A549 (cell line): ENCODE measurements around the gene BEND7. TPM values are rescaled to one million over a fixed set of nuclear protein-coding genes. Genes with fewer than 3 reads are reported as not detected.
A peak's percentile ranks its signal among the peaks of the same experiment; 100 is the strongest.
"Not testable (repeated sequence)": the region's sequence is repeated elsewhere in the genome, so short reads cannot be mapped to it uniquely, and the experiment has no call there.

Experiments used
- ATAC-seq, 2 experiments: fragments of 200-7000 bp in 1 of 2; fragments of >200 bp in 1 of 2; cut with Nextera tagmentation in 1 of 2; cut with Tn5 transposase in 1 of 2; 3 replicates each; pipeline versions ENCODE4 v1.8.0 to v1.9.1; 2018 to 2020; ENCODE audit warnings: mild to moderate bottlenecking in 1 of 2, moderate library complexity in 1 of 2
- CTCF ChIA-PET: fragments of 300-600 bp; sonication (Branson Sonifier 250); formaldehyde crosslinking; extraction: SDS; loops from one replicate; lab custom pipeline; 2021; ENCODE audit warnings: antibody characterized with exemption, inconsistent platforms; lab: Yijun Ruan, JAX
- POLR2A ChIA-PET: fragments of 350-600 bp; formaldehyde crosslinking; extraction: SDS; loops from one replicate; lab custom pipeline; 2021; ENCODE audit warnings: antibody characterized with exemption, inconsistent platforms; lab: Yijun Ruan, JAX
- DNase-seq, 2 experiments: peaks; one replicate each; pipeline versions ENCODE4 v3.0.0 to v3.0.0-alpha.2; 2011 to 2016; ENCODE audit warnings: low read depth in 1 of 2, low spot score in 1 of 2
- FAIRE-seq: peaks from 2 replicates; lab custom pipeline; 2011; peaks lifted over from hg19 to GRCh38; lab: Jason Lieb, UNC
- H3K27ac ChIP-seq, 2 experiments: fragments of >200 bp; sonication (Bioruptor Twin); formaldehyde crosslinking; 3 replicates each; pipeline ENCODE4 v1.5.1; 2016 to 2017
- H3K4me1 ChIP-seq: fragments of >200 bp; sonication (Bioruptor Twin); formaldehyde crosslinking; 3 replicates; pipeline ENCODE4 v1.6.1; 2016
- H3K4me2 ChIP-seq: fragments of >200 bp; sonication (Bioruptor Twin); formaldehyde crosslinking; 3 replicates; pipeline ENCODE4 v1.6.1; 2016
- H3K4me3 ChIP-seq: fragments of >200 bp; sonication (Bioruptor Twin); formaldehyde crosslinking; 3 replicates; pipeline ENCODE4 v1.5.1; 2016
- H3K9me3 ChIP-seq: fragments of >200 bp; sonication (Bioruptor Twin); formaldehyde crosslinking; 3 replicates; pipeline ENCODE4 v1.6.1; 2016
- CEBPB ChIP-seq, 2 experiments: fragments of >200 bp in 1 of 2; sonication (Bioruptor Twin) in 1 of 2; formaldehyde crosslinking in 1 of 2; IDR thresholded peaks; 2 replicates each; pipeline ENCODE4 v1.6.1; 2012 to 2016
- CHD2 ChIP-seq: fragments of 150-350 bp; IDR thresholded peaks from 2 replicates; pipeline ENCODE4 v1.6.1; 2014; ENCODE audit warnings: low read length; ENCODE audit not compliant: partially characterized antibody
- EHF ChIP-seq: fragments of 250-450 bp; sonication (Bioruptor Pico); IDR thresholded peaks from 2 replicates; pipeline ENCODE4 v1.5.0; 2020; ENCODE audit warnings: mild to moderate bottlenecking
- HDAC2 ChIP-seq: fragments of 200-600 bp; sonication (generic); IDR thresholded peaks from 2 replicates; pipeline ENCODE4 v1.6.1; 2016
- HEYL ChIP-seq: fragments of 250-450 bp; sonication (Bioruptor Pico); IDR thresholded peaks from 2 replicates; pipeline ENCODE4 v1.8.0; 2021; ENCODE audit warnings: mild to moderate bottlenecking, moderate library complexity
- HOXA7 ChIP-seq: fragments of 250-450 bp; sonication (Bioruptor Pico); IDR thresholded peaks from 2 replicates; pipeline ENCODE4 v1.5.0; 2020; ENCODE audit warnings: mild to moderate bottlenecking, moderate library complexity
- MAFK ChIP-seq: fragments of 450-650 bp; IDR thresholded peaks from 2 replicates; pipeline ENCODE4 v1.6.1; 2014; ENCODE audit not compliant: partially characterized antibody
- MAZ ChIP-seq: fragments of 150-350 bp; IDR thresholded peaks from 2 replicates; pipeline ENCODE4 v1.6.1; 2014; ENCODE audit warnings: antibody characterized with exemption, low read depth, low read length, borderline replicate concordance
- RAD21 ChIP-seq, 2 experiments: fragments of >200 bp in 1 of 2; sonication (Bioruptor Twin) in 1 of 2; formaldehyde crosslinking in 1 of 2; IDR thresholded peaks in 1 of 2; conservative IDR thresholded peaks in 1 of 2; 2 replicates in 1 of 2; 3 replicates in 1 of 2; pipeline ENCODE4 v1.6.1; 2012 to 2018; ENCODE audit warnings: inconsistent platforms in 1 of 2
- SMC3 ChIP-seq: fragments of >200 bp; sonication (Bioruptor Twin); formaldehyde crosslinking; IDR thresholded peaks from 3 replicates; pipeline ENCODE4 v1.6.1; 2018; ENCODE audit warnings: inconsistent platforms
- WGBS: methylation state at CpG from one replicate; pipeline ENCODE4 v1.1.6; 2017; ENCODE audit errors: missing lambda C conversion rate; 5-methylcytosine and 5-hydroxymethylcytosine counted together
- polyA plus RNA-seq, 4 experiments: library from polyadenylated mRNA; depleted of rRNA in 3 of 4; stranded (reverse); fragments of >200 nt; fragmentation: RNase III in 1 of 4; extraction: RNeasy Plus Mini Kit Qiagen cat#74134 plus additional on column Dnase treatment in 1 of 4; gene quantifications; 2 replicates in 3 of 4; 3 replicates in 1 of 4; pipeline ENCODE4 v1.2.3, GENCODE V29; 2011 to 2017
- TF ChIP-seq, protein P1 (sequence below): fragments of 200-600 bp; sonication (generic); IDR thresholded peaks from 2 replicates; pipeline ENCODE4 v1.6.1; 2016; ENCODE audit warnings: antibody characterized with exemption, mild to moderate bottlenecking, moderate library complexity
- TF ChIP-seq, protein P2 (sequence below): fragments of >200 bp; sonication (Bioruptor Twin); formaldehyde crosslinking; IDR thresholded peaks from 3 replicates; pipeline ENCODE4 v1.5.1; 2016

BEND7 gene
- polyA plus RNA-seq, 2 of the 4 experiments (the other 2 are of a cell fraction), result 7.9 to 12.2 TPM

DNA sequence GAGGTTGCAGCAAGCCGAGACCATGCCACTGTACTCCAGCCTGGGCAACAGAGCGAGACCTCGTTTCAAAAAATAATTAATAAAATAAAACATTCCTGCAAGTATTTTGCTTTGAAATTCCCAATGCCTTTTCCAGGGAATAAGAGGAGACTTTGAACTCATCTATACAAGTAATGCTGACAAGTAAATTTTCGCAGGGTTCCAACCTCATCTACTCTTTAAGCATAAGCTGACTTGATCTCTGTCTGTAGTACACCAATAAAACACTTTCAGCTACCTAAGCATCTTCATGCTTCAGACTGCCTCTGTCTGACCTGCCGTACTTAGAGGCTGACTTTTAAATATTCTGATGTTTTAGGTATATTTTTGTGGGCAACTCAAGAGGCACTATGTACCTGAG is 13.7 kb upstream of the BEND7 start:
- H3K4me1 ChIP-seq, result no peaks in the 10 kb centered on the region
- ChIA-PET CTCF (interaction anchor here (0.6 to 1.9 kb wide), 4 partner anchors 48 to 381 kb away, joined by 3 to 6 read pairs (median 3); partner anchors contain the start of gene MCM10), POLR2A (no interaction called here)
- ATAC-seq, result no peak
- H3K4me3 ChIP-seq, result no peak overlapping the region
- no peak overlapping the region for H3K4me2 ChIP-seq
- FAIRE-seq, result no peak
- H3K9me3 ChIP-seq, result no peaks in the 10 kb centered on the region
- no peak for DNase-seq
- WGBS, result 41% methylated on average over 5 of the region's 5 CpGs
- TF ChIP-seq, protein P1, sequence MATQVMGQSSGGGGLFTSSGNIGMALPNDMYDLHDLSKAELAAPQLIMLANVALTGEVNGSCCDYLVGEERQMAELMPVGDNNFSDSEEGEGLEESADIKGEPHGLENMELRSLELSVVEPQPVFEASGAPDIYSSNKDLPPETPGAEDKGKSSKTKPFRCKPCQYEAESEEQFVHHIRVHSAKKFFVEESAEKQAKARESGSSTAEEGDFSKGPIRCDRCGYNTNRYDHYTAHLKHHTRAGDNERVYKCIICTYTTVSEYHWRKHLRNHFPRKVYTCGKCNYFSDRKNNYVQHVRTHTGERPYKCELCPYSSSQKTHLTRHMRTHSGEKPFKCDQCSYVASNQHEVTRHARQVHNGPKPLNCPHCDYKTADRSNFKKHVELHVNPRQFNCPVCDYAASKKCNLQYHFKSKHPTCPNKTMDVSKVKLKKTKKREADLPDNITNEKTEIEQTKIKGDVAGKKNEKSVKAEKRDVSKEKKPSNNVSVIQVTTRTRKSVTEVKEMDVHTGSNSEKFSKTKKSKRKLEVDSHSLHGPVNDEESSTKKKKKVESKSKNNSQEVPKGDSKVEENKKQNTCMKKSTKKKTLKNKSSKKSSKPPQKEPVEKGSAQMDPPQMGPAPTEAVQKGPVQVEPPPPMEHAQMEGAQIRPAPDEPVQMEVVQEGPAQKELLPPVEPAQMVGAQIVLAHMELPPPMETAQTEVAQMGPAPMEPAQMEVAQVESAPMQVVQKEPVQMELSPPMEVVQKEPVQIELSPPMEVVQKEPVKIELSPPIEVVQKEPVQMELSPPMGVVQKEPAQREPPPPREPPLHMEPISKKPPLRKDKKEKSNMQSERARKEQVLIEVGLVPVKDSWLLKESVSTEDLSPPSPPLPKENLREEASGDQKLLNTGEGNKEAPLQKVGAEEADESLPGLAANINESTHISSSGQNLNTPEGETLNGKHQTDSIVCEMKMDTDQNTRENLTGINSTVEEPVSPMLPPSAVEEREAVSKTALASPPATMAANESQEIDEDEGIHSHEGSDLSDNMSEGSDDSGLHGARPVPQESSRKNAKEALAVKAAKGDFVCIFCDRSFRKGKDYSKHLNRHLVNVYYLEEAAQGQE, result no peak
- TF ChIP-seq MAZ (no peak), MAFK (peak; percentile 65), EHF (CRISPR knock-in tag) (no peak), CEBPB (IDR thresholded peaks at IDR 0.05) (no peak), CHD2 (no peak), HDAC2 (no peak), HEYL (CRISPR knock-in tag) (no peak)
- TF ChIP-seq, all 56 proteins: peak for 1
- no peak overlapping the region for H3K27ac ChIP-seq

DNA sequence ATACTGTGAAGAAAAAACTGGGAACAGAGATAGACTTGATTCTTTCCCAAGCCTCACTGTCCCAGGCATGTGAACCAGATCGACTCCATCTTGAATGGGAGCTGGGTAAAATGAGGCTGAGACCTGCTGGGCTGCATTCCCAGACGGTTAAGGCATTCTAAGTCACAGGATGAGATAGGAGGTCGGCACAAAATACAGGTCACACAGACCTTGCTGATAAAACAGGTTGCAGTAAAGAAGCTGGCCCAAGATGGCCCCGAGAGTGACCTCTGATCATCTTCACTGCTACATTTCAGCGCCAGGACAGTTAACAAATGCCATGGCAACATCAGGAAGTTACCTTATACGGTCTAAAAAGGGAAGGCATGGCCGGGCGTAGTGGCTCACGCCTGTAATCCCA is 9.2 kb upstream of the BEND7 start:
- H3K4me3 ChIP-seq, POLR2A ChIA-PET, ATAC-seq, H3K4me2 ChIP-seq, DNase-seq, FAIRE-seq, H3K4me1 ChIP-seq, H3K9me3 ChIP-seq, H3K27ac ChIP-seq: not testable (repeated sequence)
- CTCF ChIA-PET, result interaction anchor here (0.6 to 4.4 kb wide), 10 partner anchors 9 to 194 kb away, joined by 3 to 61 read pairs (median 6); no protein-coding TSS in a partner anchor
- WGBS, result 45% methylated on average over 9 of the region's 9 CpGs

DNA sequence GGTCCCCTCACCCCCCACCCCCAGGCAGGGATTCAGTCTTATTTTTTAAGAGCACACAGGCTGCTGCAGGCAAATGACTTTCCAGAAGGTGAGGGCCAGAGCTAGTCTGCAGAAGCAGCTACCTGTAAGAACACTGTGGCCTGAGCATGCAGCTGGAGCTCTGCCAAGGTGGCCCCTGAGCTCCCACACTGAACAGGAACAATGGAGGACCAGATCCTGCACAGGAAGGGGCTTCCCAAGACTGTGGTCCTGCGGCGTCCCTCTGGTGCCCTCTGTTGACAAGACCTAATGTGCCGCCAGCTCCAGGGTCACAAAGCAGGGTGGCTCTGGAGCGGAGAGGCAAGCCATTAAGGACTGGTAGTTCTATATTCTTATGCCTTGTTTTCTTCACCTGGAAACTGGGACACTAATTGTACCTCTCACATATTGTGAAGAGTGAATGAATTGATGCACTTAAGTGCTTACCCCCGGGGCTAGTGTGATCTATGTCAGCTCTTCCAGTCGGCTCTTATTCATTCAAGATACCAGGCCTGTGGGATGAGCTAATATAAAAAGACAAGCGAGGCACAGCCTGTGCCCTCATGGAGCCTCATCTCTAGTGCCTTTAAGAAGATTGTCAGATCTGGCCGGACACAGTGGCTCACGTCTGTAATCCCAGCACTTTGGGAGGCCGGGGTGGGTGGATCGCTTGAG is 8.0 kb upstream of the BEND7 start:
- FAIRE-seq (no peak), ATAC-seq (peak; percentile 98 to 99), DNase-seq (peak; percentile 70 to 75)
- Histone ChIP-seq H3K9me3 (no peaks in the 10 kb centered on the region; the same call in 2 of the 3 replicates), H3K4me2 (peak overlapping the region; percentile 51), H3K27ac (peak overlapping the region in 1 of 2 experiments; percentile 50; a peak in 2 of 6 replicates), H3K4me1 (no peaks in the 10 kb centered on the region), H3K4me3 (no peak overlapping the region)
- POLR2A ChIA-PET, result interaction anchor here (0.6 to 1.1 kb wide), 3 partner anchors 148 to 188 kb away, joined by 3 to 4 read pairs (median 3); partner anchors contain the start of gene SEPHS1
- TF ChIP-seq SMC3 (peak; percentile 59), HOXA7 (no peak), RAD21 (conservative IDR thresholded peaks at IDR 0.05 in 1 of 2, IDR thresholded peaks at IDR 0.05 in 1 of 2) (peak; percentile 71 to 75)
- TF ChIP-seq, protein P2, sequence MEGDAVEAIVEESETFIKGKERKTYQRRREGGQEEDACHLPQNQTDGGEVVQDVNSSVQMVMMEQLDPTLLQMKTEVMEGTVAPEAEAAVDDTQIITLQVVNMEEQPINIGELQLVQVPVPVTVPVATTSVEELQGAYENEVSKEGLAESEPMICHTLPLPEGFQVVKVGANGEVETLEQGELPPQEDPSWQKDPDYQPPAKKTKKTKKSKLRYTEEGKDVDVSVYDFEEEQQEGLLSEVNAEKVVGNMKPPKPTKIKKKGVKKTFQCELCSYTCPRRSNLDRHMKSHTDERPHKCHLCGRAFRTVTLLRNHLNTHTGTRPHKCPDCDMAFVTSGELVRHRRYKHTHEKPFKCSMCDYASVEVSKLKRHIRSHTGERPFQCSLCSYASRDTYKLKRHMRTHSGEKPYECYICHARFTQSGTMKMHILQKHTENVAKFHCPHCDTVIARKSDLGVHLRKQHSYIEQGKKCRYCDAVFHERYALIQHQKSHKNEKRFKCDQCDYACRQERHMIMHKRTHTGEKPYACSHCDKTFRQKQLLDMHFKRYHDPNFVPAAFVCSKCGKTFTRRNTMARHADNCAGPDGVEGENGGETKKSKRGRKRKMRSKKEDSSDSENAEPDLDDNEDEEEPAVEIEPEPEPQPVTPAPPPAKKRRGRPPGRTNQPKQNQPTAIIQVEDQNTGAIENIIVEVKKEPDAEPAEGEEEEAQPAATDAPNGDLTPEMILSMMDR, result peak; percentile 75
- 38% methylated on average over 11 of the region's 11 CpGs for WGBS
- CTCF ChIA-PET, result interaction anchor here (0.7 to 4.4 kb wide), 36 partner anchors 10 to 375 kb away, joined by 3 to 61 read pairs (median 4); partner anchors contain the start of gene MCM10
